Measurements from ENCODE around the gene RIMBP2.

RIMBP2 gene

GRCh38 chr12:130394906-130395305 lies 321.2 kb downstream of the RIMBP2 start:
- H3K27ac ChIP-seq: no peak overlapping the region
- H3K9ac ChIP-seq: no peak overlapping the region
- no peaks in the 10 kb centered on the region for H3K79me2 ChIP-seq
- H3K4me2 ChIP-seq (ENCODE audit: low read length): no peak overlapping the region
- no peaks in the 10 kb centered on the region for H3K9me3 ChIP-seq (ENCODE audit: control insufficient read depth, low read length)
- H3K4me3 ChIP-seq (ENCODE audit: low read depth, low read length): no peak overlapping the region
- H3K4me1 ChIP-seq: no peaks in the 10 kb centered on the region
- no peaks in the 10 kb centered on the region for H3K27me3 ChIP-seq (ENCODE audit: control insufficient read depth, insufficient read depth, low read length)
- TF ChIP-seq CTCF (IDR thresholded peaks at IDR 0.05): no peak
- no peak overlapping the region for H2AFZ ChIP-seq
- no peaks in the 10 kb centered on the region for H3K36me3 ChIP-seq (ENCODE audit: control insufficient read depth, insufficient read depth, low read length)

- H3K4me2 ChIP-seq (ENCODE audit: low read length): no peak overlapping the region
- H3K79me2 ChIP-seq: no peaks in the 10 kb centered on the region
- H3K36me3 ChIP-seq (ENCODE audit: control insufficient read depth, insufficient read depth, low read length): no peaks in the 10 kb centered on the region
- no peak for TF ChIP-seq CTCF (IDR thresholded peaks at IDR 0.05)
- H3K9ac ChIP-seq: no peak overlapping the region
- no peaks in the 10 kb centered on the region for H3K27me3 ChIP-seq (ENCODE audit: control insufficient read depth, insufficient read depth, low read length)
- no peaks in the 10 kb centered on the region for H3K4me1 ChIP-seq
- no peak overlapping the region for H2AFZ ChIP-seq
- H3K9me3 ChIP-seq (ENCODE audit: control insufficient read depth, low read length): no peaks in the 10 kb centered on the region
- H3K4me3 ChIP-seq (ENCODE audit: low read depth, low read length): no peak overlapping the region
- no peak overlapping the region for H3K27ac ChIP-seq
Measured at GRCh38 chr12:130391186-130391585, 324.9 kb downstream of the RIMBP2 start.

GRCh38 chr12:130385193-130385592 lies 330.9 kb downstream of the RIMBP2 start:
- Histone ChIP-seq H3K27me3 (ENCODE audit: control insufficient read depth, insufficient read depth, low read length) (no peaks in the 10 kb centered on the region), H2AFZ (no peak overlapping the region), H3K27ac (no peak overlapping the region), H3K36me3 (ENCODE audit: control insufficient read depth, insufficient read depth, low read length) (no peaks in the 10 kb centered on the region), H3K79me2 (no peaks in the 10 kb centered on the region), H3K4me1 (no peaks in the 10 kb centered on the region), H3K9me3 (ENCODE audit: control insufficient read depth, low read length) (no peaks in the 10 kb centered on the region), H3K4me3 (ENCODE audit: low read depth, low read length) (no peak overlapping the region), H3K9ac (no peak overlapping the region), H3K4me2 (ENCODE audit: low read length) (no peak overlapping the region)
- TF ChIP-seq CTCF (IDR thresholded peaks at IDR 0.05): no peak

- TF ChIP-seq CTCF (IDR thresholded peaks at IDR 0.05): no peak
- Histone ChIP-seq H3K79me2 (no peaks in the 10 kb centered on the region), H3K4me1 (no peaks in the 10 kb centered on the region), H2AFZ (no peak overlapping the region), H3K4me2 (ENCODE audit: low read length) (no peak overlapping the region), H3K4me3 (ENCODE audit: low read depth, low read length) (no peak overlapping the region), H3K9ac (no peak overlapping the region), H3K27me3 (ENCODE audit: control insufficient read depth, insufficient read depth, low read length) (no peaks in the 10 kb centered on the region), H3K36me3 (ENCODE audit: control insufficient read depth, insufficient read depth, low read length) (no peaks in the 10 kb centered on the region), H3K27ac (no peak overlapping the region), H3K9me3 (ENCODE audit: control insufficient read depth, low read length) (no peaks in the 10 kb centered on the region)
Measured at GRCh38 chr12:130384234-130384633, 331.9 kb downstream of the RIMBP2 start.

- H3K4me2 ChIP-seq (ENCODE audit: low read length): no peak overlapping the region
- H2AFZ ChIP-seq: no peak overlapping the region
- no peaks in the 10 kb centered on the region for H3K79me2 ChIP-seq
- no peak for TF ChIP-seq CTCF (IDR thresholded peaks at IDR 0.05)
- H3K9me3 ChIP-seq (ENCODE audit: control insufficient read depth, low read length): no peaks in the 10 kb centered on the region
- no peaks in the 10 kb centered on the region for H3K36me3 ChIP-seq (ENCODE audit: control insufficient read depth, insufficient read depth, low read length)
- no peak overlapping the region for H3K27ac ChIP-seq
- no peaks in the 10 kb centered on the region for H3K4me1 ChIP-seq
- H3K4me3 ChIP-seq (ENCODE audit: low read depth, low read length): no peak overlapping the region
- H3K9ac ChIP-seq: no peak overlapping the region
- H3K27me3 ChIP-seq (ENCODE audit: control insufficient read depth, insufficient read depth, low read length): no peaks in the 10 kb centered on the region
Measured at GRCh38 chr12:130382818-130383217, 333.3 kb downstream of the RIMBP2 start.

Data from parathyroid adenoma (tissue), 2 donors.